GM21526 (cell line): ENCODE results near the gene SHMT2.

Experiments
- ATAC-seq: cut with Tn5 transposase; IDR thresholded peaks from one replicate; pipeline ENCODE4 v1.9.1; 2021; ENCODE audit warnings: moderate library complexity; ENCODE audit not compliant: unreplicated experiment, low FRiP score

The SHMT2 gene

DNA sequence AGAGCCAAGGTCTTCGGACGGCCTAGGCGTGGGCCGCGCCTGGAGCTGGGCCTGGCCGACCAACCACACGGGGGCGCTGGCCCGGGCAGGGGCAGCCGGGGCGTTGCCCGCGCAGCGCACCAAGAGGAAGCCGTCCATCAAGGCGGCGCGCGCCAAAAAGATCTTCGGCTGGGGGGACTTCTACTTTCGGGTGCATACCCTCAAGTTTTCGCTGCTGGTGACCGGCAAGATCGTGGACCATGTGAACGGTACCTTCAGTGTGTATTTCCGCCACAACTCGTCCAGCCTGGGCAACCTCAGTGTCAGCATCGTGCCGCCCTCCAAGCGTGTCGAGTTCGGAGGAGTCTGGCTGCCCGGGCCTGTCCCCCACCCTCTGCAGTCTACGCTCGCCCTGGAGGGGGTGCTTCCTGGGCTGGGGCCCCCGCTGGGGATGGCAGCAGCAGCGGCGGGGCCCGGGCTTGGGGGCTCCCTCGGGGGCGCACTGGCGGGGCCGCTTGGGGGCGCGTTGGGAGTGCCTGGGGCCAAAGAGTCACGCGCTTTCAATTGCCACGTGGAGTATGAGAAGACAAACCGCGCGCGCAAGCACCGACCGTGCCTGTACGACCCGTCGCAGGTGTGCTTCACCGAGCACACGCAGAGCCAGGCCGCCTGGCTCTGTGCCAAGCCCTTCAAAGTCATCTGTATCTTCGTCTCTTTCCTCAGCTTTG is 4.4 kb upstream of the SHMT2 start:
- ATAC-seq = no peak

DNA sequence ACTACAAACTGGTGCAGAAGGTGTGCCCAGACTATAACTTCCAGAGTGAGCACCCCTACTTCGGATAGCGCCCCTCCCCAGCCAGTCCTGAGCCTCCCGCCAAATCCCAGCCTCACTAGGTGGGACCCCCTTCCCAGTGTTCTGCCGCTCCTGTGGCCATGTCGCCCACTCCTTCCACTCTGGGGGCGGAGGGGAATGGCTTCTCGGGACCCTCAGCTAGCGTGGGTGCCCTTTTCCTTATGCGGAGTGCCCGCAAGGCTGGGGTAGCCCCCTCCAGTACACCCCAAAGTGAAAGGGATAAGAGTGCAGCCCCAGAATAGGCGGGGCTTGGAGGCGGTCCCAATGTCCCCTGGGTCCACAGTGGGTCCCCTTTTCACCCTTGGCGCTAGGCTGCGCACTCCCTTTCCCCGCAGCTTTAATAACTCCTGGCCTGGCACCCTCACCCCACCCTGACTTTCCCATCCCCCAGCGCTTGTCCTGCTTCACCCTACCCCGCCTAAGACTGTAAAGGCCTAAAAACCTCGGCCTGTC is 3.8 kb upstream of the SHMT2 start:
- no peak for ATAC-seq

DNA sequence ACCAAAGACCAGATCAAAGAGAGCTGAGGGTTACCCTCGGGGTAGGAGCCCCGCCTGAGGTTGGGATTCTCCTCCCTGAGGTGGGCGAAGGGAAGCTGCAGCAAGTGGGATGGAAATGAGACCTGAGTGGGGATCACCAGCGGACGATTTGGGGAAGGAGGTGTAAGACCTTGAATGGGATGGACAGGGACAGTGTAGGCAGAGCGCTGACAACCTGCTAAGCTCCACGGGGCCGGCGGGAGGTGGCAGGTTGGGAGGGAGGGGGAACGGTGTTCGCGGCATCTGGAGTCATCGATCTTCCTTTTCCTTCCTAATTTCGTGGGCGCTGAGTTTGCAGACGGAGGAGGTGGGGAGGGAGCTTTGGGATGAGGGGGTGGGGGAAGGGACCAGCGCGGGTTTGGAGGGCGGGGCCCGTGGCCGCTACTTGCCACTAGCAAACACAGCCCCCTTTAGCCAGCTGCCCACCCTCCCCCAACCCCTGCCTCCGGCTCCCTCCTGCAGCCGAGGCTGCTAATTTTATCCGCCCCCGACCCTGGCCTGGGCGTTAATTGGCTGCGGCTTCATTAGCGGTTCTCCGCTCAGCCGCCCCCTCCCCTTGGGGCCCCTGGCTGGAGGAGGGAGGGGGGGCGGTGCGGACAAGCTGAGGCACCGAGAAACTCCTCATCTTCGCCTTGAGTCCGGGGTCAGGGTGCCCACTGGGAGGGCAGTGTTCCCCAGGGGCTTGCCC is 2.8 kb upstream of the SHMT2 start:
- ATAC-seq = no peak

DNA sequence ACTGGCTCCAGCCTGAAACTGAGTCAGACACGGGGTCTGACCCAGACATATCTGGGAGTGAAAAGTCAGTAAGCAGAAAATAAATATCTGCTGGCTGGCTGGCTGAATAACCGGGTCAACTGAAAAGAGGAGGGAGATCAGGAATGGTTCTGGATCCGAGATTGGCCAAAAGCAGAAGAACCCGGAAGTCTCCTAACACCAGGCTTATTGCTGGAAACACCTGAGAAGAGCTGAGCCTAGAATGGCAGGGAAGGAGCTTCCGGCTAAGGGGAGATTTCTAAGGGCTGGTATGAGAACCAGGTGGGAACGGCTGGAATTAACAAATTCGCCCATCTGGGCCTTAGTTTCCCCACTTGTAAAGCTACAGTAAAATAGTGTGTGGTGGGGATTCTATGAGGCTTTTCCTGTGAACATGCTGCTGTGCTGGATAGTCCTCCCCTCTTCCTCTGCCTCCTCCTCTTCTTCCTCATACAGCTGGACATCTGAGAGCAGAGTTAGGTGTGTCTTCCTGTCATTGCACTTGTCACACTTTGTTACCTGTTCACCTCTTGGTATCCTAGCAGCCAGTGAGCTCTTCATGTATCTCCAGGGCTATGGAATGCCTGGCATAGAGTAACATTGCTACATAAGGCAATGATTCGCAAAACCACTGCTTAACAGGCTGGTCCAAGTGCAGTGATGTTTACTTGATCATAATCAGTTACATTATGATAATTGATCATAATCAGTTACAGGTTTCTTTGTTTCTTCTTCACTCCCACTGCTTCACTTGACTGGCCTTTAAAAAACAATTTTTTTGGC is 2.0 kb upstream of the SHMT2 start:
- no peak for ATAC-seq

DNA sequence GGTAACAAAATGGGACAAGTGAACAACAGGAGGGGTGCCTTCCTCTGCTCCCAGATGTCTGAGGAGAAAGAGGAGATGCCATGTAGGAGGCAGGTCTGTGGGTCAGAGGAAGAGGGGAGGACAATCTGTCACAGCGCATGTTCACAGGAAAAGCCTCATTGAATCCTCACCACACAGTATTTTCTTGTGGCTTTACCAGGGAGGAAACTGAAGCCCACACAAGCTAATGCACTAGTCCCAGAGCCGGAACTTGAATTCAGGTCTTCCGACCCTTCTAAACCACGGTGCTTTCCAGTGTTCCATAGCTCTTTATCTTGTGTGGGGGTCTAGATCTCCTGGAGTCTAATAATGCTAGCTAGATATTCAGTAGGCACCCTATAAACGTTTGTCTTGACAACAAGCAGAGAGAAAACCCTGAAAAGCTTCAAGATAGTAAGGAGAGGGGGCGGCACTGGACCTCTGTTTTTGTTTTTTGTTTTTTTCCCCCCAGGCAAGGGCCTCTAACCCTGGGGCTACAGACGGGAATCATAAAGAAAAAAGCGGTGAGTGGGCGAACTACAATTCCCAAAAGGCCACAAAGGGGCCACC is 371 bp upstream of the SHMT2 start:
- ATAC-seq = peak; percentile 5

DNA sequence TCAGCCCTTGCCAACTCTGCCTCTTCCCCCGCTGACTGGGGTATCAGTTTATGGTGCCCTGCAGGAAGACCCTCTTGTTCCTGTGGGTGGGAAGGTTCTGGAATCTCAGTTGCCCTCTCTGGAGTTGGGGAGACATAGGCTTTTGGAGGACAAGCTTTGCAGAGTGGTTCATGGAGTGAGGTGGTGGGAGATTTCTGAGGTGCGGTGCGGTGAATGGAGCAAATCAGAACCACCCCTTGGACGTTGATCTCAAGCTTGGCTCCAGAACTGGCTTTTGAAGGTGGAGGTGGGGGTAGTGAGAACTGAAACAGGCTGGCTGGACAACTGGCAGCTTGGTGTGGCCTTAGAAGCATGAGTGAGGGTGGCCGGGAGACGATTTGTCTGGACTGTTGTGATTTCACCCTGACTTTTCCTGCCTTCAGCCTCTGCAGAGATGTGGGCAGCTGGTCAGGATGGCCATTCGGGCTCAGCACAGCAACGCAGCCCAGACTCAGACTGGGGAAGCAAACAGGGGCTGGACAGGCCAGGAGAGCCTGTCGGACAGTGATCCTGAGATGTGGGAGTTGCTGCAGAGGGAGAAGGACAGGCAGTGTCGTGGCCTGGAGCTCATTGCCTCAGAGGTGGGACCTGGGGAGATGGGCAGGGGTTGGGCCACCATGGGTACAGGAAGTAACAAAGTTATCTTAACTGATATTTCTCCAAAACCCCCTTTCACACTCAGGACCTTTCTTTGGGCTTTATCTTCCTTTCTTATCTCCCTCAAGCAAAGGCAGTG is 1.1 kb downstream of the SHMT2 start:
- no peak for ATAC-seq

DNA sequence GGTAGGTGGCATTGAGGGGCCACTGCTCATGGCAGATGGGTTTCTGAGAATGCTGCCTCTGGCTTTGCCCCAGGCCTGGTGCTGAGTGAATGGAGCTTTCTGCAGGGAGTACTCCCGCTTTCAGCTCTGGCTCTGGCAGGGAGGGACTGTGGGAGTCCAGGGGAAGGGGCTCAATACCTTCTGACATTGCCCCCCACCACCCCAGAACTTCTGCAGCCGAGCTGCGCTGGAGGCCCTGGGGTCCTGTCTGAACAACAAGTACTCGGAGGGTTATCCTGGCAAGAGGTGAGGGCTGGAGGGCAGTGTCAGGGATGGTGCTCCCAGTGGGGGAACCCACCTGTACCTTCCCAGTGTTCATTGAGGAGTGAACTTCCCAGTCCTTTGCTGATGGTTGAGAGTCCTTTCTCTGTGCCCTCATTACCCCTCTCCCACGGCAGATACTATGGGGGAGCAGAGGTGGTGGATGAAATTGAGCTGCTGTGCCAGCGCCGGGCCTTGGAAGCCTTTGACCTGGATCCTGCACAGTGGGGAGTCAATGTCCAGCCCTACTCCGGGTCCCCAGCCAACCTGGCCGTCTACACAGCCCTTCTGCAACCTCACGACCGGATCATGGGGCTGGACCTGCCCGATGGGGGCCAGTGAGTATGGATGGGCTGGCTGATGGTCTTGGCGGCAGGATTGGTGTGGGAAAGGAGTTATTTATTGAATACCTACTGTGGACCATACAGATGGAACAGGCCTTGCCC is 1.9 kb downstream of the SHMT2 start:
- ATAC-seq = no peak

DNA sequence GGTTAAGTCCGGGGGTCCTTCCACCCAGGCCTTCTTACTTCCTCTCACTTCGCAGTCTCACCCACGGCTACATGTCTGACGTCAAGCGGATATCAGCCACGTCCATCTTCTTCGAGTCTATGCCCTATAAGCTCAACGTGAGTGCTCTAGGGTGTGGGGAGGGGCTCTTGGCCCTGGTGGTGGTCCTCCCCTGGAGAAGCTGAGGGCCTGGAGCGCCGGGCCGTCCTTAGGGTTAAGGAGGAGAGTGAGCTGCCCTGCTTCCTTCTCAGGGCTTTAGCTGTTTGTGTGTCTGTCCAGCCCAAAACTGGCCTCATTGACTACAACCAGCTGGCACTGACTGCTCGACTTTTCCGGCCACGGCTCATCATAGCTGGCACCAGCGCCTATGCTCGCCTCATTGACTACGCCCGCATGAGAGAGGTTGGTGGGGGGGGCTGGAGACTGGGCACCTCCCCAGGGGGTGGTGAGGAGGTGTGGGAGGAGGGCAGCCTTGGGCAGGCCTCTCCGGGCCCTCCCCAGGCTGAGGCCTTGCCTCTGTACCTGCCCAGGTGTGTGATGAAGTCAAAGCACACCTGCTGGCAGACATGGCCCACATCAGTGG is 2.7 kb downstream of the SHMT2 start:
- no peak for ATAC-seq

DNA sequence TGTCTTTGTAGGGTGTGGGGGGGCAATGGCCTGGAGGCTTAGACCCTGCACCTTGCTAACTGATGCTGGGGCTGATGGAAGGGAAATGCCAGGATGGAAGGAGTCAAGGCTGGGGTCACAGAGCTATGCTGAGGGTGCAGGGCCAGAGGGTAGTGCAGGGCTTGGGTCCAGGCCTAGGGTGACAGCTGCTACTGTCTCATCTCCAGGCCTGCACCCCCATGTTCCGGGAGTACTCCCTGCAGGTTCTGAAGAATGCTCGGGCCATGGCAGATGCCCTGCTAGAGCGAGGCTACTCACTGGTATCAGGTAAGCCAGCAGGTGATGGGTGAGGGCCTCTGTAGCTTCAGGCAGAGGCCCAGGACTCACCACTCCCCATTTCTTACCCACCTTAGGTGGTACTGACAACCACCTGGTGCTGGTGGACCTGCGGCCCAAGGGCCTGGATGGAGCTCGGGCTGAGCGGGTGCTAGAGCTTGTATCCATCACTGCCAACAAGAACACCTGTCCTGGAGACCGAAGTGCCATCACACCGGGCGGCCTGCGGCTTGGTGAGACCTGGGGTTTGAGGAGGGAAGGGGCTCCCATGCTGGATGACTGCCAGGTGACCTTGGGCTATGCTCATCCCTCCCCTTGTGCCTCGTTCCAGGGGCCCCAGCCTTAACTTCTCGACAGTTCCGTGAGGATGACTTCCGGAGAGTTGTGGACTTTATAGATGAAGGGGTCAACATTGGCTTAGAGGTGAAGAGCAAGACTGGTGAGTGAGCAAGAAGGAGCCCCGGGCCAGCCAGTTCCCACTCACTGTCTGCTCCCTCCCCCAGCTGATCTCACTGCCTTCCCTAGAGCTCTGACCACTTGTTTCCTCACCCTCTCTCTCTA is 4.1 kb downstream of the SHMT2 start:
- no peak for ATAC-seq

DNA sequence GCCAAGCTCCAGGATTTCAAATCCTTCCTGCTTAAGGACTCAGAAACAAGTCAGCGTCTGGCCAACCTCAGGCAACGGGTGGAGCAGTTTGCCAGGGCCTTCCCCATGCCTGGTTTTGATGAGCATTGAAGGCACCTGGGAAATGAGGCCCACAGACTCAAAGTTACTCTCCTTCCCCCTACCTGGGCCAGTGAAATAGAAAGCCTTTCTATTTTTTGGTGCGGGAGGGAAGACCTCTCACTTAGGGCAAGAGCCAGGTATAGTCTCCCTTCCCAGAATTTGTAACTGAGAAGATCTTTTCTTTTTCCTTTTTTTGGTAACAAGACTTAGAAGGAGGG is 4.7 kb downstream of the SHMT2 start:
- no peak for ATAC-seq

DNA sequence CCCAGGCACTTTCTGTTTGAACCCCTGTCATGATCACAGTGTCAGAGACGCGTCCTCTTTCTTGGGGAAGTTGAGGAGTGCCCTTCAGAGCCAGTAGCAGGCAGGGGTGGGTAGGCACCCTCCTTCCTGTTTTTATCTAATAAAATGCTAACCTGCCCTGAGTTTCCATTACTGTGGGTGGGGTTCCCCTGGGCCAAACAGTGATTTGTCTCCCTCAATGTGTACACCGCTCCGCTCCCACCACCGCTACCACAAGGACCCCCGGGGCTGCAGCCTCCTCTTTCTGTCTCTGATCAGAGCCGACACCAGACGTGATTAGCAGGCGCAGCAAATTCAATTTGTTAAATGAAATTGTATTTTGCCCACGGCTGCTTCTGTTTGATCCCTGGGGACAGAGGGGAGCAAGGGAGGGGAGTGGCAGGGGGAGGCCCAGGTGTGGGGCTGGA is 5.1 kb downstream of the SHMT2 start:
- no peak for ATAC-seq

DNA sequence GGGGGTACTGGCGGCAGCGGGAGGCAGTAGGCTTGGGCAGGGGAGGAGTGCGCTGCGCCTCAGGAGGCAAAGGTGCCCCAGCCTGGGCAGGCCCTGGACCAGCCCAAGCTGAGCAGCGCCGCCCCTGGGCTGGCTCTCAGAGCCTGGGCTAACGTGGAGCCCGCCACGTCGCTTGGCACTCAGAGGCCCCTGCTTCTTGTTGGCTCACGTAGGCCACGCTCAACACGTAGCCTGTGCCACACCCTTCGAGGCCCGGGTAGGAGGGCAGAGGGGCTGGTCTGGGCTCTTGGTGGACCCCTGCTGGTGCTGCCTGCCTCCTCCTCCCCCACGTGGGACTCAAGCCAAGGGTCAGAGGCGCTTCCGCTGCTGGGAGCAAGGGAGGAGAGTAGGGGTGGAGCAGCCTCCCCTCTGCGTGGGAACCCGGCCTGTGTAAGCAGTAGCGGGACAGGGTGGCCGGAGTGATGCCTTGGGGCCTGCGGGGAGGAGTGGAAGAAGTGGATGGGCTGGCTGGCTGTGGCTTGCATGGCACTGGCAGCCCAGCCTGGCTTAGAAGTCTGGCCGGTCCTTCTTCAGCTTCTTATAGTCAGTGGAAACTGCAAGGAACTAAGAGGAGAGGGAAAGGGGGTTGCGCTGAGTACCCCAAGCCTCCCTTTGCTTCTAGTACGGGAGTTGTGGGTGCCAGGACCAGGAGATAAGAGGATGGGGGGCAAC is 5.7 kb downstream of the SHMT2 start:
- ATAC-seq = no peak

DNA sequence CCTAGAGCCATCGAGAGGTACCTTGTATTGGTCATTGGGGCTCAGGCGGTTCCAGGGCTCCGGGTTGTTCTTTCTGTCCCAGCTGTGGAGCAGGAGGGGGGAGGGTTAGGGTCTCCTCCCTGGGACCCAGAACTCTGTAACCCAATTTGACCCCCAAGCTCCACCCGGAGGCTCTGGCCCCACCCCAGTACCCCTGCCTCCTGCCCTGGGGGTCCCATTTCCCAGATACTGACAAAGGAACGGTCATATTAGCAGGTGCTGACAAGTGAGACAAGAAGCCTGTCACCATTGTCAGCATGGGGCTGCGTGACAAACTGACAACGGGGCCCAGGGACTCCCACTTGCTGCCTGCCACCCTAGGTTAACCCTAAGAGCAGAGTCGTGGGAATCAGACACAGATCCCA is 6.2 kb downstream of the SHMT2 start:
- no peak for ATAC-seq

DNA sequence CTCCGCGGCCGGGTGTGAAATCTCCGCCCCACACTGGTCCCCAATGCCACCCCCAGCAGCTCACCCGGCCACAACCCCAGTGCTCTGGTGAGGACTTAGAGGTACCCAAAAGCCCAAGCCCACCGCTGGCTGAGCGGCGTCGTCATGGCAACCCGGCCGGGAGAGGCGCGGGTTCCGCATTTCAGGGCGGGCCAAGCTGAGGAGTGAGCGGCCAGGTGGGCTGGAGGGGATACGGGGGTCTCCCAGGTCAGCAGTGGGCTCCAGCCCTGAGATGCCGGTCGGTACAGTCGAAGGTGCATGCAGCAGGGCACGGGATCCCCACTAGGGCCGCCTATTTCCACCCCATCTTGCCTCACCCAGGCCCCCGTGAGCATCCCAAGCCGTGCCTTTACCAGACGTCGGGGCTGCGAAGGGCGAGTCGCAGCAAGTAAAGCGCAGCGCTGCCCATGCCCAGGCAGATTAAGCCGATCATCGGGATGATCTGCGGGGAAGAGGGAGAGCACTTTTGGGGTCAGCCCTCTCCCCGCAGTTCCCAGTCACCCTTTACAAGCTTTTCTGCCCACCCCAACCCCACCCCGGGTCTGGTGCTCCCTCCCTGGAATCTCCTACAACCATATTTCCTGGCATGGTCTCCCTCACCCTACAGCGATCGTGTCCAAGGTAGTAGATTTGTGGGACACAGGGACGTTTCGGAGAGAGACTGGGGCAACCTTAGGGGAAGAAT is 6.9 kb downstream of the SHMT2 start:
- ATAC-seq = no peak

DNA sequence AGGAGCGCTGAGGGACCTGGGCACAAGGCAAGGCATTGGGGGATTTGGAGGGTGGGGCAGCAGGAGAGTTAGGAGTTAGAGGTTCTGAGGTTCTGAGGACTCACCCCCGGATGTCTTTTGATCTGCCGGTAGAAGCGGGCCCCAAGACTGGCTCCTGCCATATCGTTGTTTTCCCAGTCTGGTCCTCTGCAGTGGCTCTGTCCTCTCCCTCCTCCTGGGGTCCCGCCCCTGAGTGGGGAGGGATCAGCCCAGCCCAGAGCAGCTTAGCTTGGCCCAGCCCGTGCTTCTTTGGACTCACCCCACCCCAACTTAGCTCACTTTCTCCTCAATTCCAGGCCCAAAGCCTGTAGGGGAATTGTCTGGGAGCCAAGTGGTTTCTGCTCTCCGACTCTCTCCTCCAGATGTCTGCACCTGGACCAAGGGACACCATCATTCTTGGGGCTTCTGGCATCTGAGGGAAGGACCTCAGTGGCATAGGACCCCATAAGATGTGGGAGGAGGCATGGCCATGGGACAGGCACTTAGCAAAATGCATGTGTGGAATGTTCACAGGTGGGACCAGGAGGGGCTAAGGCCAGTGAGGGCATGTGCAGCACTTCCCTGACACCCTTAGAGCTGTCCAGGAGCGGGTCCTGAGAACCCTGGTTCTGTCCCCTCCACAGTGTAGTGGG is 7.5 kb downstream of the SHMT2 start:
- ATAC-seq = no peak

DNA sequence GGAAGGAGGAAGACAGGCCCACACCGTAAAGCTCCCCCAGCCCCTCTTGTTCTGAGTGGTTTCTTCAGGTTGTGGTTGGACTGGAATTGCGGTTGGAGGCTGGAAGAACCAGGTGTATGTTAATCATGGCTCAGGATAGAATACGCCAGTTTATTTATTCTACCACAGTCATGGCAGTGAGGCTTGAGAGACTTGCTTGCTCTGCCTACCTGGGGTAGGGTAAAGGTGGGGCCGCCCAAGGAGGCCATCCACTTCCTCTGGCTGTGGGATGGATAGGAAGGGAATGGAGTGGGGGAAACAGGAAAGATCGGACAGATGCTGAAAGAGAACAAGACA is 8.1 kb downstream of the SHMT2 start:
- ATAC-seq = no peak
